GM06990 (cell line): Measurements from ENCODE around the gene CD2.

Experiments used
- DNase-seq: peaks from one replicate; pipeline ENCODE4 v3.0.0-alpha.2; 2011; ENCODE audit not compliant: insufficient read length; ENCODE audit errors: extremely low read depth
- H3K27me3 ChIP-seq: replicated peaks from 2 replicates; pipeline ENCODE4 v1.6.0; 2011; ENCODE audit warnings: low read length; ENCODE audit not compliant: control insufficient read depth, insufficient read depth
- H3K36me3 ChIP-seq: 2 replicates; pipeline ENCODE4 v1.5.1; 2011; ENCODE audit warnings: low read length; ENCODE audit not compliant: control insufficient read depth, insufficient read depth
- H3K4me3 ChIP-seq: replicated peaks from 2 replicates; pipeline ENCODE4 v1.5.1; 2011; ENCODE audit warnings: low read depth, mild to moderate bottlenecking, control low read depth, low read length
- TF ChIP-seq, protein P1 (sequence below): IDR thresholded peaks from 2 replicates; pipeline ENCODE4 v1.5.1; 2011; ENCODE audit warnings: low read length, control low read depth, mild to moderate bottlenecking, inconsistent platforms; ENCODE audit not compliant: insufficient read depth, poor library complexity, severe bottlenecking

The CD2 gene

DNA sequence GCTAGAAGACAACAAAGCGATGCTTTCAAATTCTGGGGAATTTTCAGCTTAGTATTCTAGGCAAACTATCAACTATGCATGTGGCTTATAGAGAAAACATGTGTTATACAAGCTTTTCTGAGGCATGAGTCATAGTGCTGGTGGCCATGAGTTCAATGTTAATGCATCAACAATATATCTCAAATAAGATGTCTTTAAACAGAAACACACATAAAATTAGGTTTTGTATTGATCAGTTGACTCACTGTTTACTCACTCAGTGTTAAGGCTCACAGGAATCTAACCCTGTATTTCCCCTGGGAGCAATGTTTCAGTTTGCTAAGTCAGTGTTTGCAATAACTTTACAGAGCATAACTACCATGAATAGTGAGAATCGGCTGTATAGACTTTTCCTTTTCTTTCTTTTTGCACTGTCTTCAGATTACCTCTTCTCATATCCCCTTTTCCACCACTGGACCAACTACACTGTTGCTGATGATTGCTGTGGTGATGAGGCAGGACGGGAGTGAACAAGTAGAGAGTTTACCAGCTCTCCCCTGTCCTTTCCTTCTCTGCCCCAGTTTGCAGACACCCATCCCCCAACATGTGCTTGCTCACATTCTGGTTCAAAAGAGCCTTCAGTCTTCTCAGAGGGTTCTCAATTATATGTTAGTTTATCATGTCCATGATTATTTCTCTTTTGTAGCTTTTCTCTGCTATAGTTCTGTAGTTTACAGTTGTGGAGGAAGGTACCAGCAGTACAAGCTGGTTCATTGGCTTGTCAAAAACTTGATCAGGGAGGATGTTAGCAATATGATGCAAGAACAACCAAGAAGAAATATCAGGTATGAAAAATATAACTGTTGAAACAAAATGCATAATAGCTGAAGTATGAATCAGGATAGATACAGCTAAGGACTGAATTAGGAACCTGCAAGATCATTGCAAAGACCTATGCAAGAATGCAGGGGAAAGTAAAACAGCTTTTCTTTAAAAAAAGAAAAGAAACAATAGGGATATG, 23.9 kb downstream of the CD2 start:
- TF ChIP-seq, protein P1, sequence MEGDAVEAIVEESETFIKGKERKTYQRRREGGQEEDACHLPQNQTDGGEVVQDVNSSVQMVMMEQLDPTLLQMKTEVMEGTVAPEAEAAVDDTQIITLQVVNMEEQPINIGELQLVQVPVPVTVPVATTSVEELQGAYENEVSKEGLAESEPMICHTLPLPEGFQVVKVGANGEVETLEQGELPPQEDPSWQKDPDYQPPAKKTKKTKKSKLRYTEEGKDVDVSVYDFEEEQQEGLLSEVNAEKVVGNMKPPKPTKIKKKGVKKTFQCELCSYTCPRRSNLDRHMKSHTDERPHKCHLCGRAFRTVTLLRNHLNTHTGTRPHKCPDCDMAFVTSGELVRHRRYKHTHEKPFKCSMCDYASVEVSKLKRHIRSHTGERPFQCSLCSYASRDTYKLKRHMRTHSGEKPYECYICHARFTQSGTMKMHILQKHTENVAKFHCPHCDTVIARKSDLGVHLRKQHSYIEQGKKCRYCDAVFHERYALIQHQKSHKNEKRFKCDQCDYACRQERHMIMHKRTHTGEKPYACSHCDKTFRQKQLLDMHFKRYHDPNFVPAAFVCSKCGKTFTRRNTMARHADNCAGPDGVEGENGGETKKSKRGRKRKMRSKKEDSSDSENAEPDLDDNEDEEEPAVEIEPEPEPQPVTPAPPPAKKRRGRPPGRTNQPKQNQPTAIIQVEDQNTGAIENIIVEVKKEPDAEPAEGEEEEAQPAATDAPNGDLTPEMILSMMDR, result no peak
- no peaks in the 10 kb centered on the region for H3K36me3 ChIP-seq
- H3K4me3 ChIP-seq, result no peak overlapping the region
- no peaks in the 10 kb centered on the region for H3K27me3 ChIP-seq
- no peak for DNase-seq

DNA sequence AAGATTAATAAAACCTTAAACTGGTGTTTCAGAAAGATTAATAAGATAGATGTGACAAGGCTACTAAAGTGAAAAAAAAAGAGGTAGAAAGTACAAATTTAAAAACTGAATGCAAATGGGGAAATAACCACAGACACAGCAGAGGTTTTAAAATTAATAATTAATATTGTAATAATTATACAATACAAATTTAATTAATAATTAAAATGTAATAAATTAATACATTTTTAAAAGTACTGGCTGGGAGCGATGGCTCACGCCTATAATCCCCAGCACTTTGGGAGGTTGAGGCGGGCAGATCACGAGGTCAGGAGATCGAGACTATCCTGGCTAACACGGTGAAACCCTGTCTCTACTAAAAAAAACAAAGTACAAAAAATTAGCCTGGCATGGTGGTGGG, 26.8 kb downstream of the CD2 start:
- no peaks in the 10 kb centered on the region for H3K36me3 ChIP-seq
- no peak overlapping the region for H3K4me3 ChIP-seq
- TF ChIP-seq, protein P1, result no peak
- no peaks in the 10 kb centered on the region for H3K27me3 ChIP-seq
- DNase-seq, result no peak

- DNase-seq, result no peak
- TF ChIP-seq, protein P1, result no peak
- H3K27me3 ChIP-seq, result no peaks in the 10 kb centered on the region
- H3K4me3 ChIP-seq, result no peak overlapping the region
- H3K36me3 ChIP-seq, result no peaks in the 10 kb centered on the region
These were observed 30.8 kb downstream of the CD2 start for GRCh38 chr1:116785006-116785405.

DNA sequence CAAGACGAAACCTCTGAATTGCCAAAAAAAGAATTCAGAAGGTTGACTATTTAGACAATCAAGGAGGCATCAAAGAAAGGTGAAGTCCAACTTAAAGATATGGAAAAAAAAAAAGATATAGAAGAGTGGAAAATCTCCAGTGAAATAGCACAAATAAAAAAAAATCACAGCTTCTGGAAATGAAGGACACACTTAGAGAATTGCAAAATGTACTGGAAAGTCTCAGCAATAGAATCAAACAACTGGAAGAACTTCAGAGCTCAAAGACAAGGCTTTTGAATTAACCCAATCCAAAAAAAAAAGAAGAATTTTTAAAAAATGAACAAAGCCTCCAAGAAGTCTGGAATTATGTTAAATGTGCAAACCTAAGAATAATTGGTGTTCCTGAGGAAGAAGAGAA, 31.8 kb downstream of the CD2 start:
- no peaks in the 10 kb centered on the region for H3K36me3 ChIP-seq
- no peak overlapping the region for H3K4me3 ChIP-seq
- TF ChIP-seq, protein P1, result no peak
- H3K27me3 ChIP-seq, result no peaks in the 10 kb centered on the region
- no peak for DNase-seq

DNA sequence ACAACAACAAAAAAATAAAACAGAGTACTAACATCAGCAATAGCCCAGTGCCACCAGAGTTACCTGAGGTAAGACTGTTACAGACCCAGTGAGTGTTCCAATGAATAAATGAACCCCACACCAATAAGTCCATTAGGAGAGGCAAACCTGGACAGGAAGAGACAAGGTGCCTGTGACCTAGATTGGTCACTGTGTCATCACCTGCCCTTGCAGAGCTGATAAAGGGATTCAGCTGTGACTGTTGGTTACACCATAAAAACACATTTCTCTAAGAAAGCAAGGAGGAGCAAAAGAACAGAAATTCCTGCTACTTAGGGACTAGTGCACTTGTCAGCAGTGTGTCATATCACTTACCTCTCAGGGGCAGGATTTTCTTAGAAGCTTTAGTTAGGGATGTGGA, 37.5 kb downstream of the CD2 start:
- H3K27me3 ChIP-seq, result no peaks in the 10 kb centered on the region

More for the DNA sequence above, 37.5 kb downstream of the CD2 start:
- no peak for DNase-seq
- H3K36me3 ChIP-seq, result no peaks in the 10 kb centered on the region
- no peak overlapping the region for H3K4me3 ChIP-seq
- TF ChIP-seq, protein P1, result no peak
